Measurements from ENCODE around the gene MYLK.
A peak's percentile ranks its signal among the peaks of the same experiment; 100 is the strongest.
"Not testable (repeated sequence)": the region's sequence is repeated elsewhere in the genome, so short reads cannot be mapped to it uniquely, and the experiment has no call there.

- not testable (repeated sequence) for TF ChIP-seq POLR2A (IDR thresholded peaks at IDR 0.05)
- peak; percentile 53 to 80 (median 72) for TF ChIP-seq CTCF (IDR thresholded peaks at IDR 0.05)
These were observed 164.9 kb downstream of the MYLK start for GRCh38 chr3:123719061-123719756.
